GM12878 (cell line): ENCODE data around the gene XRCC2. TPM values are rescaled to one million over a fixed set of nuclear protein-coding genes. Genes with fewer than 3 reads are reported as not detected.

Source experiments
- ATAC-seq: fragments of 200-7000 bp; cut with Tn5 transposase; 3 replicates; pipeline ENCODE4 v1.9.1; 2020; ENCODE audit warnings: mild to moderate bottlenecking, moderate library complexity
- BruUV-seq: library from RNA; stranded (reverse); fragments of 400-500 nt; replicated peaks from 2 replicates; lab custom pipeline; 2021; lab: Mats Ljungman, UMichigan
- CTCF ChIA-PET: fragments of 300-600 bp; sonication (Branson Sonifier 250); formaldehyde crosslinking; extraction: SDS; loops from one replicate; lab custom pipeline; 2021; ENCODE audit warnings: inconsistent platforms; lab: Yijun Ruan, JAX
- POLR2A ChIA-PET: fragments of 350-600 bp; formaldehyde crosslinking; extraction: SDS; loops from one replicate; lab custom pipeline; 2021; ENCODE audit warnings: inconsistent platforms; lab: Charles Lee
- RAD21 ChIA-PET: fragments of 300-600 bp; sonication (Branson Sonifier 250); formaldehyde crosslinking; loops from one replicate; lab custom pipeline; 2023; ENCODE audit warnings: antibody characterized with exemption; ENCODE audit not compliant: unreplicated experiment; lab: Charles Lee
- SMC1A ChIA-PET: fragments of 300-600 bp; sonication (Branson Sonifier 250); formaldehyde crosslinking; loops from one replicate; lab custom pipeline; 2023; ENCODE audit not compliant: unreplicated experiment, uncharacterized antibody; lab: Charles Lee
- DNase-seq: peaks from one replicate; pipeline ENCODE4 v3.0.0-alpha.2; 2011; ENCODE audit warnings: low read depth, low spot score
- FAIRE-seq: peaks from 3 replicates; lab custom pipeline; 2011; peaks lifted over from hg19 to GRCh38; lab: Jason Lieb, UNC
- H2AFZ ChIP-seq: 2 replicates; pipeline ENCODE4 v1.6.0; 2011; ENCODE audit warnings: low read depth, low read length, control low read depth; ENCODE audit not compliant: control insufficient read depth
- H3K27ac ChIP-seq: 2 replicates; pipeline ENCODE4 v1.5.1; 2011; ENCODE audit warnings: control low read depth; ENCODE audit not compliant: control insufficient read depth, insufficient read depth
- H3K27me3 ChIP-seq, 2 experiments: replicated peaks in 1 of 2; 2 replicates each; pipeline versions ENCODE4 v1.6.0 to v1.6.1; 2011; ENCODE audit warnings: low read length in 1 of 2; ENCODE audit not compliant: control insufficient read depth in 2 of 2, insufficient read depth in 2 of 2
- H3K36me3 ChIP-seq, 2 experiments: 2 replicates each; pipeline ENCODE4 v1.5.1; 2011; ENCODE audit warnings: low read length in 1 of 2; ENCODE audit not compliant: control insufficient read depth in 2 of 2, insufficient read depth in 2 of 2
- H3K4me1 ChIP-seq: 2 replicates; pipeline ENCODE4 v1.6.1; 2011; ENCODE audit warnings: mild to moderate bottlenecking, low read length, moderate library complexity, mixed read lengths; ENCODE audit not compliant: control insufficient read depth, insufficient read depth
- H3K4me2 ChIP-seq: 2 replicates; pipeline ENCODE4 v1.6.0; 2011; ENCODE audit warnings: control low read depth; ENCODE audit not compliant: control insufficient read depth, insufficient read depth
- H3K4me3 ChIP-seq: fragments of 200-600 bp; sonication (generic); 2 replicates; pipeline ENCODE4 v1.5.1; 2016
- H3K79me2 ChIP-seq: 2 replicates; pipeline ENCODE4 v1.6.0; 2011; ENCODE audit warnings: low read length; ENCODE audit not compliant: control insufficient read depth, insufficient read depth
- H3K9ac ChIP-seq: 2 replicates; pipeline ENCODE4 v1.8.0; 2011; ENCODE audit warnings: low read length, control low read depth, mixed read lengths; ENCODE audit not compliant: control insufficient read depth, insufficient read depth
- H3K9me3 ChIP-seq: replicated peaks from 3 replicates; pipeline ENCODE4 v1.5.1; 2011; ENCODE audit warnings: mild to moderate bottlenecking, low read length; ENCODE audit not compliant: control insufficient read depth, insufficient read depth
- H4K20me1 ChIP-seq: 2 replicates; pipeline ENCODE4 v1.6.0; 2011; ENCODE audit not compliant: control insufficient read depth, insufficient read depth
- BCL3 ChIP-seq: IDR thresholded peaks from 2 replicates; pipeline ENCODE4 v1.6.1; 2011; ENCODE audit warnings: borderline replicate concordance, low read depth, mild to moderate bottlenecking, moderate library complexity, low read length; ENCODE audit not compliant: insufficient read depth, poor library complexity, severe bottlenecking
- DPF2 ChIP-seq: fragments of 450-650 bp; IDR thresholded peaks from 2 replicates; pipeline ENCODE4 v1.6.1; 2017; ENCODE audit warnings: mild to moderate bottlenecking
- GATAD2B ChIP-seq: fragments of 450-650 bp; conservative IDR thresholded peaks from 2 replicates; pipeline ENCODE4 v1.6.1; 2017; ENCODE audit warnings: low read depth, mild to moderate bottlenecking, moderate library complexity
- HSF1 ChIP-seq: fragments of 150-350 bp; IDR thresholded peaks from 2 replicates; pipeline ENCODE4 v1.6.1; 2014; ENCODE audit warnings: mild to moderate bottlenecking, low read depth, low read length
- IRF5 ChIP-seq: fragments of 450-650 bp; IDR thresholded peaks from 2 replicates; pipeline ENCODE4 v1.6.1; 2017; ENCODE audit warnings: borderline replicate concordance
- MTA2 ChIP-seq: fragments of 450-650 bp; IDR thresholded peaks from 2 replicates; pipeline ENCODE4 v1.6.1; 2016; ENCODE audit warnings: low read depth, mild to moderate bottlenecking, moderate library complexity
- PML ChIP-seq: IDR thresholded peaks from 2 replicates; pipeline ENCODE4 v1.6.1; 2012; ENCODE audit warnings: low read length, inconsistent platforms
- RELA ChIP-seq: fragments of 450-650 bp; IDR thresholded peaks from 2 replicates; pipeline ENCODE4 v1.8.0; 2014; ENCODE audit warnings: borderline replicate concordance; ENCODE audit not compliant: partially characterized antibody
- SREBF2 ChIP-seq: IDR thresholded peaks from 2 replicates; pipeline ENCODE4 v1.6.1; 2012; ENCODE audit warnings: mild to moderate bottlenecking, low read length
- TCF3 ChIP-seq: IDR thresholded peaks from 2 replicates; pipeline ENCODE4 v1.6.1; 2012; ENCODE audit warnings: low read depth, mild to moderate bottlenecking, low read length, borderline replicate concordance; ENCODE audit not compliant: insufficient read depth
- ZBTB40 ChIP-seq: fragments of 450-650 bp; IDR thresholded peaks from 2 replicates; pipeline ENCODE4 v1.6.1; 2016; ENCODE audit warnings: mild to moderate bottlenecking, moderate library complexity, borderline replicate concordance
- ZNF207 ChIP-seq: fragments of 450-650 bp; IDR thresholded peaks from 2 replicates; pipeline ENCODE4 v1.6.1; 2014; ENCODE audit warnings: antibody characterized with exemption, mild to moderate bottlenecking, borderline replicate concordance
- ZNF217 ChIP-seq: fragments of 450-650 bp; IDR thresholded peaks from 2 replicates; pipeline ENCODE4 v1.6.1; 2017; ENCODE audit warnings: antibody characterized with exemption, mild to moderate bottlenecking
- ZNF24 ChIP-seq: fragments of 450-650 bp; IDR thresholded peaks from 2 replicates; pipeline ENCODE4 v1.6.1; 2017; ENCODE audit warnings: antibody characterized with exemption, mild to moderate bottlenecking
- ZNF384 ChIP-seq: IDR thresholded peaks from 2 replicates; pipeline ENCODE4 v1.6.1; 2012; ENCODE audit warnings: low read depth, mild to moderate bottlenecking, low read length, improper control_type of control experiment, borderline replicate concordance
- ZZZ3 ChIP-seq: IDR thresholded peaks from 2 replicates; pipeline ENCODE4 v1.6.1; 2011; ENCODE audit warnings: low read depth; ENCODE audit not compliant: control insufficient read depth, insufficient read length
- WGBS: methylation state at CpG from one replicate; pipeline ENCODE4 v1.1.6; 2016; ENCODE audit warnings: low lambda C conversion rate; ENCODE audit not compliant: insufficient replicate concordance, insufficient coverage; ENCODE audit errors: missing lambda C conversion rate; 5-methylcytosine and 5-hydroxymethylcytosine counted together
- in situ Hi-C: fragments of 300-500 bp; cut with MboI; formaldehyde crosslinking; loops from 9 replicates; pipeline ENCODE4 v1.14.3; 2018; ENCODE audit warnings: mixed read lengths
- intact Hi-C: fragments of 100-400 bp; cut with micrococcal nuclease; formaldehyde crosslinking; loops from one replicate; pipeline ENCODE4 v1.14.2; 2022; ENCODE audit not compliant: unreplicated experiment
- polyA plus RNA-seq, 11 experiments: library from polyadenylated mRNA; depleted of rRNA in 4 of 11; unstranded in 6 of 11; stranded (reverse) in 5 of 11; fragments of >200 nt; fragmentation: Nextera tagmentation in 4 of 11; fragmentation: Illumina TruSeq in 1 of 11; extraction: Ambion mirVana in 4 of 11; extraction: Trizol in 1 of 11; gene quantifications; 1 replicate in 1 of 11; 2 replicates in 10 of 11; pipeline versions ENCODE4 v1.2.1 to v1.2.3, GENCODE V29; 2011 to 2016; ENCODE audit warnings: inconsistent platforms in 2 of 11, missing spikeins in 2 of 11, low read depth in 1 of 11
- total RNA-seq, 4 experiments: library from RNA; depleted of rRNA in 3 of 4; stranded (reverse); fragments of >200 nt in 3 of 4; fragmentation: Illumina TruSeq in 1 of 4; extraction: Trizol in 1 of 4; gene quantifications; 2 replicates each; pipeline versions ENCODE4 v1.2.1 to v1.2.3, GENCODE V29; 2013 to 2021

The XRCC2 gene
- total and polyA plus RNA-seq, 10 of the 15 experiments (the other 5 are each of a cell fraction or from before 2014, with no cell fraction given), result 4.8 to 21.4 (median 13.9) TPM

GRCh38 chr7:152660021-152660420 is 15.9 kb downstream of the XRCC2 start (continued):
- TF ChIP-seq ZNF217, result no peak
- TF ChIP-seq SREBF2, result no peak
- no peak for TF ChIP-seq IRF5
- TF ChIP-seq DPF2, result no peak
- TF ChIP-seq RELA, result no peak
- no peak for TF ChIP-seq ZNF24
- no peak for TF ChIP-seq MTA2

GRCh38 chr7:152654971-152655370 is 21.0 kb downstream of the XRCC2 start:
- H2AFZ ChIP-seq, result no peak overlapping the region
- DNase-seq (no peak), FAIRE-seq (no peak), ATAC-seq (no peak)
- RAD21 ChIA-PET, result no interaction called here
- no peak overlapping the region for H3K4me2 ChIP-seq
- no peaks in the 10 kb centered on the region for H3K27me3 ChIP-seq
- H3K27ac ChIP-seq, result no peak overlapping the region
- no TSS peak for BruUV-seq
- H3K4me1 ChIP-seq, result no peaks in the 10 kb centered on the region
- WGBS, result 100% methylated on average over 4 of the region's 4 CpGs
- intact Hi-C loops (no loop called here), in situ Hi-C loops (no loop called here)
- CTCF ChIA-PET, result no interaction called here
- H4K20me1 ChIP-seq, result no peaks in the 10 kb centered on the region
- POLR2A ChIA-PET, result no interaction called here
- SMC1A ChIA-PET, result no interaction called here
- H3K9ac ChIP-seq, result no peak overlapping the region
- no peak for TF ChIP-seq ZNF207
- no peak for TF ChIP-seq TCF3
- TF ChIP-seq PML, result no peak
- no peak for TF ChIP-seq BCL3
- TF ChIP-seq GATAD2B, result no peak
- TF ChIP-seq ZZZ3, result no peak
- no peak for TF ChIP-seq HSF1
- TF ChIP-seq ZNF384, result no peak
- no peak for TF ChIP-seq ZBTB40
- no peak overlapping the region for H3K4me3 ChIP-seq
- H3K79me2 ChIP-seq, result no peaks in the 10 kb centered on the region
- peaks cover 2 to 8% of the 10 kb centered on the region in 2 experiments for H3K36me3 ChIP-seq
- no peaks in the 10 kb centered on the region for H3K9me3 ChIP-seq
